Fibroblast of skin of right biceps (primary cell): ENCODE data around the gene PAIP2.
"Not testable (repeated sequence)": the region's sequence is repeated elsewhere in the genome, so short reads cannot be mapped to it uniquely, and the experiment has no call there.

Experiments used
- DNase-seq: peaks from one replicate; pipeline ENCODE4 v3.0.0-alpha.2; 2013

The PAIP2 gene

DNA sequence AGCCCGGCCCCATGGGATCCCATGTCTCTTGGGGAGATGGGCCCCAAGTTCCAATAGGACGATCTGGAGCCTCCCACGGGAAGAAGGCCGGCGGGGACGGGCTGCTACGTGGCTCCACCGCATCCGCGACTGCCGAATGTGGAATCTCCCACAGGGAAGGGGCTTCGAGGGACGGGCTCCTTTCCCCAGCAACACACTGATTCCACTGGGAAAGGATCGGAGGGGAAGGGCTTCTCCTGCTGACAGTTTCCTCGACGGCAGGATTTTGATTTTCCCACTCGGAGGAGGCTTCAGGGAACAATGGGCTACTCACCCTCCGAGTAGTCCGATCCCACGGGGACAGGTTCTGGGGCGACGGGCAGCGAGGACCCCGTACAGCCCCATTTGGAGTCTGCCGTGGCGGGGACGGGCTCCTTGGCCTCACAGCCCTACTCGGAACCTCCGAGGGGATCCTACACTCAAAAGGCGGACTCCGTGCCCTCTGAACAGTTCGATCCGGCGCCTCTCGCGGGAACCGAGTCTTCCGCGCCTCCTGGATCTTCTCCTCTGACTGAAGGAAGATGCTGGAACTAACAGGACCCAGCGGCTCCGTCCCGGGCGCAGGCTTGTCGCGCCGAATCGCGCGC is 52.0 kb downstream of the PAIP2 start:
- no peak for DNase-seq

DNA sequence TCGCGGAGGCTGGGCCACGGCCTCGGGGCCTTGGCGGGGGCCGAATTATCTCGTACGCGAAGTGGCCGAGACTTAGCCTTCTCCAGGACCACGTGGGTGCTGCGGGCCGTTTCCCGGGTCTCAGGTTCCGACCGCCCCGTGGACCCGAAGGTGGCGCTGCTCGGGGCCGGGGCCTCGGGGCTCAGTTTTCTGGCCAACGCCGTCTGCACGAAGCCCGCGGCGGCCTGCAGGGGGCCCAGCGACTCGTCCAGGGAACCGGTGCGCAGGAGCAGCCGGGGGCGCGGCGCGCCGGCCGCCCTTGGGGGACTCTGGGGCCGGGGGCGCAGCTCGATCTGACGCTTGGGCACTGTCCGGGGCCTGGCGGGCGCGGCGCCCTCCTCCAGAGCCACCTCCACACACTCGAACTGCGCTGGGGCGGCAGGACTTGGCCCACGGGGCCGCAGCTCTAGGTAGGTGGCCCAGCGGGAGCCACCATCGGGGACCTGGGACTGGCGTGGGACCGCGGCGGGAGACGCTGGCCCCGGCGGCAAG is 52.5 kb downstream of the PAIP2 start:
- peak; percentile 51 for DNase-seq

GRCh38 chr5:139394654-139395566 is 53.3 kb downstream of the PAIP2 start, which contains the start of gene PROB1:
Gene PROB1, minus strand, starts transcription at chr5:139395104. Its CDS starts 23 bp downstream, at chr5:139395081.
- DNase-seq, result no peak

GRCh38 chr5:139395844-139396640 is 54.4 kb downstream of the PAIP2 start:
- no peak for DNase-seq

GRCh38 chr5:139396691-139397090 is 55.0 kb downstream of the PAIP2 start:
- DNase-seq, result no peak

DNA sequence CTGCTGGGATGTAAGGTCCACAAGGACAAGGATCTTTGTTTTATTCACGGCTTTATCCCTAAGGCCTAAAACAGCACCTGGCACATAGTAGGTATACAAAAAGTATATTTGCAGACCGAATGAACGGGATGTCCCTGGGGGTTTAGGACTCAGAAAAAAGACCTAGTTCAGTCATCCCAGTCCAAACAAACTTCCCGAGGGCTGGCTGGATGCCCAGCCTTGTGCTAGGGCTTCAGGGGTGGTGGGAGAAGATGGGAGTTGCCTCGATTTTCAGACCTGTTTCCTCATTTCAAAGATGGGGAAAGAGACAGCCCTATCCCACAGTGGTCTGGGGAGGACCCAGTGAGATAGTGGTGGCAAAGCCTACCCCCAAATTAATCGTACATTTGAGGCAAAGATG is 56.3 kb downstream of the PAIP2 start:
- DNase-seq, result no peak

DNA sequence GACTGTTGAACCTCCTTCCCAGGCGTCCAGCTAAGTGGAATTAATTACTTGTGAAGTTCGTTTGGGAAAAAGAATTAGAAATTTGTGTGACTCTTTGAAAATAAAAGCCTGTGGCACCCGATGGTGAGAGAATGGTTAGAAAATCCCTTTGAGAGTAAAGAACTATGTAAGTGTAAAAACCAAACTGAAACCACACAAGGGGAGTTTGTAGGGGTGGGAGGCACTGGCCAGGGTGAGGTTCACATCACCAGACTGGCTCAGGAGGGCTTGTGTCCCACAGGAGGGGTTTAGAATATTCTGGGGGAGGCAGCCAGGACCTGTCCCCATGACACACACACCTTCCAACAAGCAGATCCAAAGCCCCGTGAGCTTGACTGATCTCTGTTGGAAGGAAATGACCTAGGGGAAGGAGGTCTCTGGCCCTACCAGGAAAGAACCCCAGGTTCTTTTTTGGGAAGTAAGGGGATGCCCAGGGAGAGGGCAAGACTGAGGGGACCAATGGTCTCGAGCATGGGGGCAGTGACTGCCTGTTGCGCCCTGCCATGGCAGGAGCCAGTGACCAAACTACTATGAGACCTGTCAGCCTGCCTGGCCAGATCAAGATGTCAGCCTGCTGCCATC is 58.0 kb downstream of the PAIP2 start:
- DNase-seq, result no peak

DNA sequence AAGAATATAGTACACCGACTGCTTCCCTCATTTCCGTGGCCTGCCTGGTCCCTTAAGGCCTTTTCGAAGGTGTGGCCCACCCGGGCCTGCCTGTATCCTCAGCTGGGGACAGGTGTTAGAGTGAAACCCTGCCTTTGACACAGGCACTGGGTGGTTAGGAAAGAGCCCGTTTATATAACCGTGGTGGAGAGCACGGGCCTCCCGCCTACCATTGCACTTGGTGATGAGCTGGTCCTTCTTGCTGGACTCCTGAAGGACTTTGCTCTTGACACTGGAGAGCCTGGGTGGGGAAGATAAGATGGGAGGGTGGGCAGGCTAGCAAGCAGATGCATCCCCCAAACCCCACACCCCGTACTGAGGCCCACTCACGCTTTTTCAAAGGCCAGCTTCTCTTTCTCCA is 59.9 kb downstream of the PAIP2 start:
- no peak for DNase-seq

GRCh38 chr5:139402561-139403158 is 61.0 kb downstream of the PAIP2 start:
- no peak for DNase-seq

GRCh38 chr5:139403418-139403786 is 61.7 kb downstream of the PAIP2 start:
- DNase-seq, result no peak

- peak; percentile 98 for DNase-seq
Measured at GRCh38 chr5:139403787-139404483, 62.3 kb downstream of the PAIP2 start, which contains the start of gene SPATA24. Gene SPATA24, minus strand, starts transcription at chr5:139404089. Its CDS starts 29 bp downstream, at chr5:139404060.

DNA sequence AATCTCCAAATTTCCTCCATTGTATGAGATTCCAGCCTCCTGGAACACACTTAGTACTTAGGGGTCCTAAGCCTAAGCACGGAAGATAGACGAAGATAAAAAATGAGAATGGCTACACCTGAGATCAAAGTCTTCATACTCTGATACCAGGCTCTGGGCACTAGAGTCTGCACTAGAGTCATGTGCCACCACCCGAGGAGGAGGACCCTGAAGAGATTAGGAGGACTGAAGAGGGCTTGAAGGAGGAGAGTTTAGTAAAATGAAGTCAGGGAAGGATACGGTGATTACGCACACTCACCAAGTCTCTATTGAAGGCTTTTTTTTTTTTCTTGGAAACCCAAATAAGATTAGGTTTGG is 62.8 kb downstream of the PAIP2 start:
- DNase-seq, result no peak

DNA sequence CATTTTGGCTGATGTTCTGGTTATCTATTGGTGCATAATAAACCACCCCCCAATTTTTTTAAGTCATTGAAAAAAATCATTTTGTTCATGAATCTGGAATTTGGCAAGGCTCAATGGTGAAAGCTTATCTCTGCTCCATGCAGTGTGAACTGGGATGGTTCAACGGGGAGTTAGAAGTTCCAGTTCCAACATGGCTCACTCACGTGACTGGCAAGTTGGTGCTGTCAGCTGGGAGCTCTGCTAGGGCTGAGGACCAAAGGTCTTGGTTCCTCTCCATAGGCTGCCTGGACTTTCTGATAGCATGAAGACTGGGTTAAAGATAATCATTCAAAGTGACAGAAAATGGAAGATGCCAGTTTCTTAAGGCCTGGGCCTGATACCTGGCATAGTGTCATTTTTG is 65.3 kb downstream of the PAIP2 start:
- no peak for DNase-seq

DNA sequence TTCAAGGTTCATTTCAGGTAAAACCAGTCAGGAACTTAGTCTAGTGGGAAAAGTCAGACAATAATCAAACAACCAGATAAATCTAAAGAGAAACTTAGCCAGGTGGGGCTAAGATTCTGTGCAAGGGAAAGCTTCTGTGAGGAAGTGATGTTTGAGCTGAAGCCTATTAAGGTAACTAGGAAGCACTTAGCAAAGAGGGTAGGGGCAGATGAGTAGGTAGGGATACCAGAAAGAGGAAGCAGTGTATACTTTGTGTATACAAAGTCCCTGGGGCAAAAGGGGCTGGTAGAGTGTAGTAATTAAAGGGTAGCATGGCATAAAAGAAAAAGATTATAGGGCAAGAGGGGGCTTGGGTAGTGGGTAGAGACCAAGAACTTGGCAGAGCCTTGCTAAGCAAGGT is 65.9 kb downstream of the PAIP2 start:
- no peak for DNase-seq

- DNase-seq, result no peak
Measured at GRCh38 chr5:139408191-139408590, 66.5 kb downstream of the PAIP2 start.

DNA sequence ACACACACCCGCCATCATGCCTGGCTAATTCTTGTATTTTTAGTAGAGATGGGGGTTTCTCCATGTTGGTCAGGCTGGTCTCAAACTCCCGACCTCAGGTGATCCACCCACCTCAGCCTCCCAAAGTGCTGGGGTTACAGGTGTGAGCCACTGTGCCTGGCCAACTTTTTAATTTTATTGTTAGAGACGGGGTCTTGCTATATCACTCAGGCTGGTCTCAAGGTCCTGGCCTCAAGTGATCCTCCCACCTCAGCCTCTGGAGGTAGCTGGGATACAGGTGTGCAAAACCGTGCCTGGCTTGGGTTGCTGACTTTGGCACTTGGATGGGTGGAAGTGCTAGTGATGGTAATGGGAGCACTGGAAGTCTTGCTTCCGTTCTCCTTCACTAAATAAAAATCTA is 67.5 kb downstream of the PAIP2 start:
- DNase-seq, result not testable (repeated sequence)

GRCh38 chr5:139410121-139410992 is 68.7 kb downstream of the PAIP2 start:
- no peak for DNase-seq

- DNase-seq, result no peak
Measured at GRCh38 chr5:139410993-139411828, 69.6 kb downstream of the PAIP2 start.

DNA sequence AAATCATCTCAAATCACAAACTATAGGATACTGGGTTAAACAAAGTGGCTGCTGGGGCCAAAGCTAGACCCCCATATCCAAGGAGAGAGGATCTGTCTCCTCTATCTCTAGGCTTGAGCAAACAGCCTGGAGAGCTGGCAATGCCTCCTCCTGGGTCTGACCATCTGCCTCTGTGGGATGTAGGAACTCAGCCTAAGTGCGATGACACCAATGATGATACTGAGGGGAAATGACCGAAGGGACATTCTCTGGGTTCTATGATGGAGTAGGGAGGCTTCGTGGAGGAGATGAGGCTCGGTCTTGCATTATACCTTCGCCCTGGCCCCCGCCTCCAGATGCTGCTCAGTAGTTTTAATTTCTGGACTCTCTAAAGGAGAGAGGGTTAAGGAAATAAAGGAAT is 71.5 kb downstream of the PAIP2 start:
- DNase-seq, result no peak

DNA sequence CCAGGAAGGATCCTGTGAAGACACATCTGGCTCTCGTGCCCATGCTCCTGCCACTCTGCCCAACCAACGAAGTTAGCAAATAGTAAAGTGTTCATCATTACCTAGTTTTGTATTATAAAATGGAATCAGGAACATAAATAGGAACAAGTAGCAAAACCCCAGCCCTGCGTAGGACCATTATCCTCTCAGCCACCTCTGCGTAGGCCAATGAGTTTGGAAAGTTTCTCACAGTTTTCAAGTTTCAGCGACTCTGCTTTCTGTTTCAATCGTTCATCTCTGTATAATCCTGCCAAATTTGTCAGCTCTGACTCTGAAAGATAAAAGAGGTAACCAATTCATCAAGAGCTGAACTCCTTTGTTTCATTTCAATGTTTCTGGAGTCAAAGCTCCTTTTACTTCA is 72.3 kb downstream of the PAIP2 start:
- no peak for DNase-seq
